PFSK-1 (cell line): ENCODE measurements around the gene HECTD1.

Source experiments
- FOXP2 ChIP-seq: optimal IDR thresholded peaks from 2 replicates; pipeline ENCODE3; 2011; ENCODE audit warnings: borderline replicate concordance, control low read depth, inconsistent platforms; ENCODE audit not compliant: insufficient read depth; ENCODE audit errors: extremely low read length, extremely low read depth
- POLR2AphosphoS5 ChIP-seq: IDR thresholded peaks from 2 replicates; pipeline ENCODE4 v1.6.1; 2012; ENCODE audit warnings: low read depth, mild to moderate bottlenecking, control low read depth, low read length, moderate library complexity
- REST ChIP-seq, 2 experiments: IDR thresholded peaks; 2 replicates each; pipeline versions ENCODE4 v1.6.1 to v1.8.0; 2011 to 2012; ENCODE audit warnings: low read depth in 2 of 2, low read length in 2 of 2, control low read depth in 1 of 2, inconsistent platforms in 1 of 2, mild to moderate bottlenecking in 1 of 2, moderate library complexity in 1 of 2; ENCODE audit not compliant: insufficient read depth in 1 of 2
- SIN3A ChIP-seq: IDR thresholded peaks from 2 replicates; pipeline ENCODE4 v1.6.1; 2012; ENCODE audit warnings: mild to moderate bottlenecking, low read length, moderate library complexity, borderline replicate concordance; ENCODE audit not compliant: insufficient read depth
- TAF1 ChIP-seq: IDR thresholded peaks from 2 replicates; pipeline ENCODE4 v1.6.1; 2012; ENCODE audit warnings: low read length, control low read depth, borderline replicate concordance; ENCODE audit not compliant: insufficient read depth

HECTD1 gene

GRCh38 chr14:31181271-31181670 lies 26.3 kb downstream of the HECTD1 start:
- TF ChIP-seq SIN3A (no peak), TAF1 (no peak), REST (IDR thresholded peaks at IDR 0.05; ENCODE audit: insufficient read depth in 1 of 2, low read depth in 2 of 2, low read length in 2 of 2) (no peak), FOXP2 (no peak), POLR2AphosphoS5 (no peak)

GRCh38 chr14:31180299-31181051 lies 27.1 kb downstream of the HECTD1 start:
- TF ChIP-seq SIN3A = no peak

- TF ChIP-seq TAF1 (no peak), FOXP2 (no peak), POLR2AphosphoS5 (no peak), SIN3A (no peak), REST (IDR thresholded peaks at IDR 0.05; ENCODE audit: insufficient read depth in 1 of 2, low read depth in 2 of 2, low read length in 2 of 2) (no peak)
Measured at GRCh38 chr14:31174433-31174832, 33.2 kb downstream of the HECTD1 start.

GRCh38 chr14:31173120-31173837 lies 34.3 kb downstream of the HECTD1 start:
- TF ChIP-seq SIN3A (no peak), TAF1 (no peak), POLR2AphosphoS5 (no peak), REST (IDR thresholded peaks at IDR 0.05; ENCODE audit: insufficient read depth in 1 of 2, low read depth in 2 of 2, low read length in 2 of 2) (no peak), FOXP2 (no peak)

GRCh38 chr14:31172084-31172483 lies 35.5 kb downstream of the HECTD1 start:
- TF ChIP-seq SIN3A = no peak
- no peak for TF ChIP-seq REST (IDR thresholded peaks at IDR 0.05; ENCODE audit: insufficient read depth in 1 of 2, low read depth in 2 of 2, low read length in 2 of 2)
- no peak for TF ChIP-seq POLR2AphosphoS5
- no peak for TF ChIP-seq TAF1
- TF ChIP-seq FOXP2 = no peak
